GM12874 (cell line): ENCODE data around the gene LRFN2.

ENCODE experiments used
- TF ChIP-seq, protein P1 (sequence below): IDR thresholded peaks from 2 replicates; pipeline ENCODE4 v1.5.1; 2011; ENCODE audit warnings: low read depth, mild to moderate bottlenecking, control low read depth, low read length, moderate library complexity; ENCODE audit not compliant: insufficient read depth

The LRFN2 gene

DNA sequence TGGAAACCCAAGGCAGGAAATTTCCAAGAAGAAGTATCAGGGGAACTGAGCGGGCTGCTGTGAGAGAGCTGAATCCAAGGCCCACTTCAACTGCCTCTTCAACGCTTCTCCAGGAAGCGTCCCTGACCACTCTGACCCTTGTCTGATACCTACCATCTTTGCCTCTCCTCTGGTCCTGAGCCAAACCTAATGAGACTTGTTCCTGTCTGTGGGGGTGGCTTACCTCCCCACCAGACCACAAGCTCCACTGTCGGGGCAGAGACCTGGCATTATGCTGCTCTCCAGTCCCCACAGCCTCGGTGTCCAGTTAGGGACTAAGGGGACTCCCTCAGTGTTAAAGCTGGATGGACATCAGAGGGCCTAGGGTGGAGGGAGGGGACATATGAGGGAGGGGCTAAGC is 49.7 kb downstream of the LRFN2 start:
- TF ChIP-seq, protein P1, sequence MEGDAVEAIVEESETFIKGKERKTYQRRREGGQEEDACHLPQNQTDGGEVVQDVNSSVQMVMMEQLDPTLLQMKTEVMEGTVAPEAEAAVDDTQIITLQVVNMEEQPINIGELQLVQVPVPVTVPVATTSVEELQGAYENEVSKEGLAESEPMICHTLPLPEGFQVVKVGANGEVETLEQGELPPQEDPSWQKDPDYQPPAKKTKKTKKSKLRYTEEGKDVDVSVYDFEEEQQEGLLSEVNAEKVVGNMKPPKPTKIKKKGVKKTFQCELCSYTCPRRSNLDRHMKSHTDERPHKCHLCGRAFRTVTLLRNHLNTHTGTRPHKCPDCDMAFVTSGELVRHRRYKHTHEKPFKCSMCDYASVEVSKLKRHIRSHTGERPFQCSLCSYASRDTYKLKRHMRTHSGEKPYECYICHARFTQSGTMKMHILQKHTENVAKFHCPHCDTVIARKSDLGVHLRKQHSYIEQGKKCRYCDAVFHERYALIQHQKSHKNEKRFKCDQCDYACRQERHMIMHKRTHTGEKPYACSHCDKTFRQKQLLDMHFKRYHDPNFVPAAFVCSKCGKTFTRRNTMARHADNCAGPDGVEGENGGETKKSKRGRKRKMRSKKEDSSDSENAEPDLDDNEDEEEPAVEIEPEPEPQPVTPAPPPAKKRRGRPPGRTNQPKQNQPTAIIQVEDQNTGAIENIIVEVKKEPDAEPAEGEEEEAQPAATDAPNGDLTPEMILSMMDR: no peak

DNA sequence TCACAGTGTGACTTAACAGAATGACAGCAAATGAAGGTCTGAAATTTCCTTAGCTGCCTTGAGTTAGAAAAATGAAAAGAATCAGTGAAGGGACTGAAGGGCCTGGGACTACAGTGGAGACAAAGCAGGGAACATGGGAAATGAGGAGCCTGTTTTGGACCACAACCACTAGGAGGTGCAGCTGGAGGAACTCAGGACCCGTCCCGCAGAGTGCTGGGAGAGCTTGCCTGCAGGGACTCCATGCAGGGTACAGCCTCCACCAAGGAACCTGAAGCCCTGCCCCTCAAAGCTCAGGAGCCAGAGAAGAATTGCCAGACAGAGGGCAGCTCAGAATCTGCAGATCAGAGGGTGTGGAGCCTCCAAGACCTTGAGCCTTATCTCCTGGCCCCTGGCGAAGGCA is 50.7 kb downstream of the LRFN2 start:
- TF ChIP-seq, protein P1: no peak

- TF ChIP-seq, protein P1: no peak
Measured at GRCh38 chr6:40535819-40536380, 51.3 kb downstream of the LRFN2 start.

DNA sequence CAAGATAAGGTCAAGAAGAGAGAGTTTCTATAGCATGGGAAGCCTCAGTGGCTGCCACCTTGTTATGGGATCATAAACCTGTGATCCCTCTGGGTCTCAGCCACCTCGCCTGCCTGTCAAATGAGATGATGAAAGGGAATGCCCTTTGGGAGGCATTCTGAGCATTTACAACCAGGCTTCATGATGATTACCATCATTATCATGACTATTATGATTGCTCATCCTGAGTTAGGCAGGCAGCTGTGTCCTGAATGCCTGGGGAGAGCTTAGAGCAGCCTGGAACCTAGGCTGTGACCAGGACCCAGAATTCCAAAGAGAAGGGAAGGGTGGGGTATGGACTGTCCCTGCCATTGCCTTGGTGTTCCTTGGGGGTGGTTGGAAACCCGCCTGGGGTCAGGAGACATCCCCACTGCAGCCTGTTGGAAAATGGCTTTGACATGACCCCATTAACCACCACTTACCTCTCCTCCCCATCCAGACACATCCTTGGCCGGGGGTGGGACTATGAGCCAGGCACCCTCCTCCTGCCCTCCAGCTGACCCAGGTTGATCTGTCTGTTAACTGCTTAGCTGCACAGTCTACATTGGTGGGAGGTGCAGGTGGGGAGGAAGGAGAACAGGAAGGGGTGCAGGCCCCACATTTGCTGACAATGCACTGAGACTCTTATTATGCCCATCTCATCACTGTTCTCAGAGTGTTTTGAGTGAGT is 51.9 kb downstream of the LRFN2 start:
- TF ChIP-seq, protein P1: no peak

- TF ChIP-seq, protein P1: no peak
Measured at GRCh38 chr6:40532349-40533000, 54.7 kb downstream of the LRFN2 start.

- TF ChIP-seq, protein P1: no peak
Measured at GRCh38 chr6:40529919-40530318, 57.2 kb downstream of the LRFN2 start.

- TF ChIP-seq, protein P1: no peak
Measured at GRCh38 chr6:40529040-40529439, 58.1 kb downstream of the LRFN2 start.
